GM21381 (cell line): ENCODE data around the gene ETS1.

ENCODE experiments used
- ATAC-seq: cut with Tn5 transposase; IDR thresholded peaks from one replicate; pipeline ENCODE4 v1.9.1; 2021; ENCODE audit warnings: mild to moderate bottlenecking, moderate library complexity; ENCODE audit not compliant: unreplicated experiment

The ETS1 gene

GRCh38 chr11:128546916-128547315, 40.4 kb downstream of the ETS1 start:
- no peak for ATAC-seq

- no peak for ATAC-seq
These were observed 42.8 kb downstream of the ETS1 start for GRCh38 chr11:128544471-128545051.

- no peak for ATAC-seq
These were observed 46.9 kb downstream of the ETS1 start for GRCh38 chr11:128540469-128540868.

GRCh38 chr11:128536506-128536905, 50.9 kb downstream of the ETS1 start:
- no peak for ATAC-seq

GRCh38 chr11:128535468-128536457, 51.6 kb downstream of the ETS1 start:
- no peak for ATAC-seq

- no peak for ATAC-seq
These were observed 53.9 kb downstream of the ETS1 start for GRCh38 chr11:128533472-128533871.

GRCh38 chr11:128532572-128533091, 54.7 kb downstream of the ETS1 start:
- ATAC-seq, result no peak

- ATAC-seq, result no peak
These were observed 55.3 kb downstream of the ETS1 start for GRCh38 chr11:128532016-128532571.

GRCh38 chr11:128531588-128531987, 55.8 kb downstream of the ETS1 start:
- ATAC-seq, result no peak

GRCh38 chr11:128530118-128531074, 57.0 kb downstream of the ETS1 start:
- ATAC-seq, result no peak

GRCh38 chr11:128528294-128528693, 59.1 kb downstream of the ETS1 start:
- no peak for ATAC-seq

- no peak for ATAC-seq
These were observed 60.3 kb downstream of the ETS1 start for GRCh38 chr11:128527046-128527445.

GRCh38 chr11:128525411-128526243, 61.7 kb downstream of the ETS1 start:
- ATAC-seq, result no peak

- no peak for ATAC-seq
These were observed 63.2 kb downstream of the ETS1 start for GRCh38 chr11:128524172-128524571.

GRCh38 chr11:128523641-128524040, 63.7 kb downstream of the ETS1 start:
- ATAC-seq, result no peak

GRCh38 chr11:128522943-128523518, 64.3 kb downstream of the ETS1 start:
- no peak for ATAC-seq

GRCh38 chr11:128522055-128522942, 65.1 kb downstream of the ETS1 start:
- ATAC-seq, result peak; percentile 78

GRCh38 chr11:128521682-128522054, 65.7 kb downstream of the ETS1 start:
- no peak for ATAC-seq
